GM23338 (cell line): Measurements from ENCODE around the gene TMEM255B. TPM values are rescaled to one million over a fixed set of nuclear protein-coding genes. Genes with fewer than 3 reads are reported as not detected.

Experiments
- ATAC-seq: fragments of 200-7000 bp; cut with Tn5 transposase; 3 replicates; pipeline ENCODE4 v1.9.1; 2020
- DNase-seq: peaks from one replicate; pipeline ENCODE4 v3.0.0-alpha.2; 2015; ENCODE audit warnings: low spot score
- H2AFZ ChIP-seq: fragments of 200-600 bp; sonication (generic); 2 replicates; pipeline ENCODE4 v1.8.0; 2016; ENCODE audit warnings: antibody characterized with exemption, mild to moderate bottlenecking, moderate library complexity
- H3F3A ChIP-seq: fragments of 200-600 bp; sonication (generic); replicated peaks from 2 replicates; pipeline ENCODE4 v1.8.0; 2017; ENCODE audit warnings: antibody characterized with exemption, mixed run types, low read depth
- H3K27ac ChIP-seq: fragments of 200-600 bp; sonication (generic); 2 replicates; pipeline ENCODE4 v1.6.1; 2016; ENCODE audit warnings: low read depth
- H3K27me3 ChIP-seq: fragments of 200-600 bp; sonication (generic); 2 replicates; pipeline ENCODE4 v1.8.0; 2016; ENCODE audit warnings: mild to moderate bottlenecking, mixed run types, moderate library complexity; ENCODE audit not compliant: insufficient read depth
- H3K36me3 ChIP-seq: fragments of 200-600 bp; sonication (generic); 2 replicates; pipeline ENCODE4 v1.8.0; 2016; ENCODE audit warnings: mild to moderate bottlenecking; ENCODE audit not compliant: insufficient read depth
- H3K4me1 ChIP-seq: fragments of 200-600 bp; sonication (generic); 2 replicates; pipeline ENCODE4 v1.8.0; 2016; ENCODE audit warnings: mild to moderate bottlenecking, moderate library complexity; ENCODE audit not compliant: insufficient read depth
- H3K4me2 ChIP-seq: fragments of 200-600 bp; sonication (generic); 2 replicates; pipeline ENCODE4 v1.7.1; 2017; ENCODE audit warnings: mixed run types
- H3K4me3 ChIP-seq: fragments of 200-600 bp; sonication (generic); 2 replicates; pipeline ENCODE4 v1.6.1; 2016; ENCODE audit warnings: mixed run types
- H3K79me2 ChIP-seq: fragments of 200-600 bp; sonication (generic); replicated peaks from 2 replicates; pipeline ENCODE4 v1.8.0; 2017; ENCODE audit warnings: mild to moderate bottlenecking; ENCODE audit not compliant: insufficient read depth
- H3K9me2 ChIP-seq: fragments of 200-600 bp; sonication (generic); 2 replicates; pipeline ENCODE4 v1.8.0; 2017; ENCODE audit not compliant: insufficient read depth
- H4K20me1 ChIP-seq: fragments of 200-600 bp; sonication (generic); replicated peaks from 2 replicates; pipeline ENCODE4 v1.8.0; 2017; ENCODE audit warnings: mild to moderate bottlenecking; ENCODE audit not compliant: insufficient read depth
- H3K27ac Mint-ChIP-seq: 2 replicates; pipeline ENCODE4 v1.8.0; 2020; ENCODE audit warnings: inconsistent platforms, mild to moderate bottlenecking, moderate library complexity, mixed read lengths
- H3K27me3 Mint-ChIP-seq: 3 replicates; pipeline ENCODE4 v1.8.0; 2022; ENCODE audit warnings: low read depth, mild to moderate bottlenecking, moderate library complexity, mixed read lengths, inconsistent platforms; ENCODE audit not compliant: insufficient read depth, poor library complexity
- H3K36me3 Mint-ChIP-seq: 3 replicates; pipeline ENCODE4 v1.8.0; 2021; ENCODE audit warnings: low read depth, mild to moderate bottlenecking, inconsistent platforms, moderate library complexity, mixed read lengths
- H3K4me1 Mint-ChIP-seq: 3 replicates; pipeline ENCODE4 v1.8.0; 2020; ENCODE audit warnings: mild to moderate bottlenecking, inconsistent platforms, mixed read lengths
- H3K4me3 Mint-ChIP-seq: 3 replicates; pipeline ENCODE4 v1.8.0; 2021; ENCODE audit warnings: moderate library complexity, mild to moderate bottlenecking, inconsistent platforms, mixed read lengths
- H3K9me3 Mint-ChIP-seq: 3 replicates; pipeline ENCODE4 v1.8.0; 2020; ENCODE audit warnings: moderate library complexity, mild to moderate bottlenecking, inconsistent platforms, mixed read lengths
- CREB1 ChIP-seq: fragments of 250-450 bp; sonication (Bioruptor Pico); IDR thresholded peaks from 2 replicates; pipeline ENCODE4 v1.5.0; 2020; ENCODE audit warnings: low read depth, mild to moderate bottlenecking, moderate library complexity
- CTCF ChIP-seq, 2 experiments: fragments of 200-600 bp in 1 of 2; sonication (generic) in 1 of 2; conservative IDR thresholded peaks; 2 replicates each; pipeline versions ENCODE4 v1.5.1 to v1.6.1; 2016 to 2017; ENCODE audit warnings: antibody characterized with exemption in 2 of 2, low read depth in 2 of 2, mild to moderate bottlenecking in 2 of 2, moderate library complexity in 1 of 2
- JUNB ChIP-seq: IDR thresholded peaks from one replicate; pipeline ENCODE4 v1.6.1; 2016; ENCODE audit warnings: antibody characterized with exemption; ENCODE audit not compliant: unreplicated experiment
- NANOG ChIP-seq: IDR thresholded peaks from 2 replicates; pipeline ENCODE4 v1.6.1; 2016; ENCODE audit warnings: antibody characterized with exemption, borderline replicate concordance
- ZNF114 ChIP-seq: fragments of 250-450 bp; sonication (Bioruptor Pico); IDR thresholded peaks from 2 replicates; pipeline ENCODE4 v1.5.0; 2020; ENCODE audit warnings: mild to moderate bottlenecking, moderate library complexity
- ZNF462 ChIP-seq: fragments of 250-450 bp; sonication (Bioruptor Pico); IDR thresholded peaks from 2 replicates; pipeline ENCODE4 v1.5.0; 2020; ENCODE audit warnings: mild to moderate bottlenecking, moderate library complexity
- polyA plus RNA-seq: library from polyadenylated mRNA; unstranded; fragments of >200 nt; fragmentation: Nextera tagmentation; extraction: Ambion mirVana; gene quantifications from 2 replicates; pipeline ENCODE4 v1.2.1, GENCODE V29; 2016
- total RNA-seq: library from RNA; depleted of rRNA; stranded (reverse); fragments of >200 nt; shearing (Covaris generic); gene quantifications from 2 replicates; pipeline ENCODE4 v1.2.3, GENCODE V29; 2014

The TMEM255B gene
- total and polyA plus RNA-seq, 2 experiments from 2014 or later, result 0.69 to 4.4 TPM

GRCh38 chr13:113787694-113788093 lies 28.7 kb downstream of the TMEM255B start:
- H3F3A ChIP-seq, result no peaks in the 10 kb centered on the region
- H3K36me3 Mint-ChIP-seq, result peaks cover 19% of the 10 kb centered on the region
- no peak for DNase-seq
- no peaks in the 10 kb centered on the region for H3K36me3 ChIP-seq
- H3K27me3 Mint-ChIP-seq, result peaks cover 12% of the 10 kb centered on the region
- H2AFZ ChIP-seq, result no peak overlapping the region
- H3K4me3 ChIP-seq, result no peak overlapping the region
- H3K9me2 ChIP-seq, result no peaks in the 10 kb centered on the region
- ATAC-seq, result no peak
- no peak overlapping the region for H3K27ac Mint-ChIP-seq
- no peaks in the 10 kb centered on the region for H3K79me2 ChIP-seq
- H4K20me1 ChIP-seq, result no peaks in the 10 kb centered on the region
- no peaks in the 10 kb centered on the region for H3K27me3 ChIP-seq
- no peaks in the 10 kb centered on the region for H3K4me1 ChIP-seq
- no peak overlapping the region for H3K27ac ChIP-seq
- no peak overlapping the region for H3K4me3 Mint-ChIP-seq
- TF ChIP-seq ZNF114 (CRISPR knock-in tag) (no peak), CTCF (conservative IDR thresholded peaks at IDR 0.05; ENCODE audit: low read depth in 2 of 2) (no peak), CREB1 (no peak), NANOG (no peak), JUNB (no peak), ZNF462 (CRISPR knock-in tag) (no peak)
- H3K4me1 Mint-ChIP-seq, result peaks cover 7% of the 10 kb centered on the region; the same call in 2 of the 3 replicates
- no peak overlapping the region for H3K4me2 ChIP-seq
- H3K9me3 Mint-ChIP-seq, result peaks cover 21% of the 10 kb centered on the region
